NCI-H524 treated with DMSO at 0.1 percent for 48 hours (cell line): ENCODE measurements around the gene HOXA11.

ENCODE experiments used
- DNase-seq: peaks from one replicate; lab custom pipeline; 2025; lab: John Stamatoyannopoulos, UW

The HOXA11 gene

DNA sequence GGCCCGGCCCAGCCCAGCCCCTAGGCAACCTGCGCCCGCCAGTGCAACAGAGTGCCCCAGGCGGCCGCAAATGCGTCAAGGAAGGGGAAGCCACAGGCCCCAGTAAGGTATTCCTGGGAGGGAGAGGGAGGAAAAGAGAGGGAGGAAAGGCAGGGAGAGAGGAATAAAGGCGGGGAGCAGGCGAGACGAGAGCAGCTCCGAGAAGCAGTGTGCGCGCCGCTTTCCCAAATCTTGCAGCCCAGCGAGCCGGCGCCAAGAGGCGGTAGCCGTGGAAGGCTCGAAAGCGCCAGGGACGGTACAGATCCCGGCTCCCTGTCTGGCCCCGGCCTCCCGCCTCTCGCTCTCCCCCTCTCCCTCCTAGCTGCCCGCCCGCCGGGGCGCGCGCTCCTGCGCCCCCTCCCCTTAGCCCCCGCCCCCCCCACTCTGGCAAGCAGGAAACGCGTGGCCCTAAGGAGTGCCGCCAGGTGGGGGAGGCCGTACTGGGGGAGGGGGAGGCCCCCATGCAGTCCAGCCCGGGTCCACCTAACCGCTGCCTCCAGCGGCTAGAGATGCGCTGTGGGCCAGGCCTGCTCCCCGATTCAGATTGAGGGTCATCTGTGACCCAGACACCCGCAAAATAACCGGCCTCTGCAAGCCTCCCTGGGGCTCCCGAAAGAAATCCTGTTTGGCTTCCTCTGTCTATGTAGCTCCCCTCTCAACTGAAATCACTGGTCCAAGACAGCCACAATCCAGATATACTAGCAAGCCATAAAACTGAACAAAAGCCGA lies 15.2 kb downstream of the HOXA11 start:
- DNase-seq: no peak

DNA sequence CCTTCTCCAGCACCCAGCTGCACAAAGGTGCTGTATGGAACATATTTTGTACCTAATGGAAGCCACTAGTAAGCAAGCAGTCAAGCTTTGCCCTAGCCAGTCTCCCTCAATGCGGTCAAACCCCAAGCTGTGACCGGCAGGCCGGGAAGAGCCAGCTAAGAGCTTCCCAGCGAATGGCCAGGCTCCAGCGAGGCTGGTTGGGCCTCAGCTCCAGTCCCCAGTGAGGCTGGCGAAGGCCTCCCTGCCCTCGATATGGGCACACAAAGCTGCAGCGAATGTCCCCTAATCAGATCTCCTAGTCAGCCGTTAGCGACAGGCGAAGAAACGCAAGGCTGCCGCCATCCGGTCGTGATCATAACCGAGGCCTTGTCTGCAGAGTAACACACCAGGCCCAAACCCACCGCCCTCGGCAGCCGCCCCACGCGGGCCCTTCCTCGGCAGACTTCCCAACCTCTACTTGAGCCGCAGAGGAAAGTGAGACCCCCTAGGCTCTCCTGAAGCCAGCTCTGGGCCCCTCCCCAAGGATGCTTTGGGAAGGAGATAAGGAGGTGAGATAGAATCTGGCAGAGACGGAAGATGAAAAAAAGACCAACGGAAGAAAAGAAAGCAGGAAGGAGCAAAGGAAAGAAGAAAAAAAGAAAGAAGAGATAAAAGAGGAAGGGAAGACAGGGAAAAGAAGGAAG lies 16.6 kb downstream of the HOXA11 start:
- DNase-seq: peak; percentile 27

- DNase-seq: no peak
These were observed 17.1 kb downstream of the HOXA11 start for GRCh38 chr7:27167916-27168264.

- no peak for DNase-seq
These were observed 18.2 kb downstream of the HOXA11 start for GRCh38 chr7:27166531-27167505.

DNA sequence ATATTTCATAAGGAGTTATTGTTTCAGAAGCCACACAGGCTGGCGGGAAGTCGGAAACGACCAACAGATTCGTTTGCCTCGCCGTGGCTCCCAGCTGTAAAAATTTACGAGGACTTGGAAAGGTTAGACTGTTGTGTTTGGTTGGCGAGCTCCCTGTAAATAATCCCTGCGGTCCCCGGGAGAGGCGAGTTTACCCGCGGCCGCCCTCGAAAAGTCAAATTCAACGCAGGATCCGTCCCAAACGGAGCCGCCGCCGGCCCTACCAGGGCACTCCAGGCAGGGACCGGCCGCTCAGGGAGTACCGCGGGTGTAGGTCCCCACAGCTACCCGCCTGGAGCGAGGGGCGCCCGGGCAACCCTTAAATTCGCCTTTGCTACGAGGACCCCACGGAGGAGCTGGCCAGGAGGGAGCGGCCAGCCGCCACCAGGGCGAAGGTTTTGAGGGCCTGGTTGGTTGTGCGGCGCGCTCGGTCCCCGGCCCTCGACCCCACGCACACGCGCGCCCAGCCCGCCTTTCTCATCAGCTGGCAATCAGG lies 19.0 kb downstream of the HOXA11 start:
- DNase-seq: no peak

GRCh38 chr7:27165089-27165995 lies 19.7 kb downstream of the HOXA11 start, which contains the start of gene HOXA9:
TSS of gene HOXA9 (minus strand) at chr7:27165537. CDS start at chr7:27165457, 80 bp downstream.
- no peak for DNase-seq

- no peak for DNase-seq
These were observed 20.5 kb downstream of the HOXA11 start for GRCh38 chr7:27164367-27165088.

- no peak for DNase-seq
These were observed 21.0 kb downstream of the HOXA11 start for GRCh38 chr7:27164045-27164366.

DNA sequence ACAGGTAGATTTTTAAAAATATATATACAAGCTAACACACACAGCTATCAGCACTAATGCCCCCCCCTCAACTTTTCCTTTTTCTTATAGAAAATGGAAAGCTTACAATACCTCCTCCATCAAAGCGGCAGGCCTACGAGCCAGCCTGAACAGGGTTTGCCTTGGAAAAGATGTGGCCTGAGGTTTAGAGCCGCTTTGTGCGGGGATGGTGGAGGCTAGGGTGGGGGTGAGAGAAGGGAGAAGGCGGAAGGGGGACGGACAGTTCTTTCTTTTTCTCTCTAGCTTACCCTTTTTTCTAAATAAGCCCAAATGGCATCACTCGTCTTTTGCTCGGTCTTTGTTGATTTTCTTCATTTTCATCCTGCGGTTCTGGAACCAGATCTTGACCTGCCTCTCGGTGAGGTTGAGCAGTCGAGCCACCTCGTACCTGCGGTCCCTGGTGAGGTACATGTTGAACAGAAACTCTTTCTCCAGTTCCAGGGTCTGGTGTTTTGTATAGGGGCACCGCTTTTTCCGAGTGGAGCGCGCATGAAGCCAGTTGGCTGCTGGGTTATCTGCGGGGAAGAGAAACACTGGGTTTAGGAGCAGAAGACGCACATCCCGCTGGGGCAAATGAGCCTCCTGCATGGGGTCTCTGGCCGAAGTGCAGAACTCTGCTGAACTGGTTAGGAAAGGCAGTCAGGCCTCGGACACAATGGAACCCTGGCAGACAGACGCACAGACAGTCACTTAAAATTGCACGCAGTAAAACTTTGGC lies 21.6 kb downstream of the HOXA11 start:
- DNase-seq: no peak

DNA sequence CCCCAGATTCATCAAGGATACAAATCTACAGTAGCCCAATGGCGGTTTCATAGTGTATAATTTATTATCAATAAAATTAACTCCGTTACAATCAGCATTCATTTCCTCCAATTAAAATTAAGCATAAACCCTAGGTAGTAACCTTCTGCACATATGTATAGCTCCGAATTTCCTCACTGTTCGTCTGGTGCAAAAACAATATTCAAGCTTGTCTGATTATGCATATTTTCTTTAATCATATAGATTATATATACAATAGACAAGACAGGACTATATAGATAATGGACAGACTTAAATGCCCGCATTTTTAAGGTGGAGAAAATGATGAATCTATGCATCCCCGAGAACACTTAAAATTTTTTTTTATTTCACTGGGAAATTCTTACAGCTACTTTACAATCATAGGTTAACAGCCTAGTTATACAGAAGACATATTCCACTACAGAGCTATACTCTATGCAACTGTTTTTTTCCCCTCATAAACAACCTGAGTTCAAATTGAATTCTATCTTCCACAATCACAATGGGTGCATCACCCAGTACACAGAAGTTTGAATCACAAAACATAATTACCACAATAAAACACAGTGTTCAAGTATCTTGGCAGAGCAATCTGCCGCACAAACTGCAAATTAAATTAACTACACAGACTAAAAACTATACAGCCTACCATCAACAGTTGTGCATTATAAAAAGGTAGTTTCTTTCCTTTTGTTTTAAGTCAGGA lies 22.3 kb downstream of the HOXA11 start:
- DNase-seq: no peak

- DNase-seq: no peak
These were observed 23.1 kb downstream of the HOXA11 start for GRCh38 chr7:27161721-27162560.

- DNase-seq: no peak
These were observed 23.8 kb downstream of the HOXA11 start for GRCh38 chr7:27161214-27161720.

DNA sequence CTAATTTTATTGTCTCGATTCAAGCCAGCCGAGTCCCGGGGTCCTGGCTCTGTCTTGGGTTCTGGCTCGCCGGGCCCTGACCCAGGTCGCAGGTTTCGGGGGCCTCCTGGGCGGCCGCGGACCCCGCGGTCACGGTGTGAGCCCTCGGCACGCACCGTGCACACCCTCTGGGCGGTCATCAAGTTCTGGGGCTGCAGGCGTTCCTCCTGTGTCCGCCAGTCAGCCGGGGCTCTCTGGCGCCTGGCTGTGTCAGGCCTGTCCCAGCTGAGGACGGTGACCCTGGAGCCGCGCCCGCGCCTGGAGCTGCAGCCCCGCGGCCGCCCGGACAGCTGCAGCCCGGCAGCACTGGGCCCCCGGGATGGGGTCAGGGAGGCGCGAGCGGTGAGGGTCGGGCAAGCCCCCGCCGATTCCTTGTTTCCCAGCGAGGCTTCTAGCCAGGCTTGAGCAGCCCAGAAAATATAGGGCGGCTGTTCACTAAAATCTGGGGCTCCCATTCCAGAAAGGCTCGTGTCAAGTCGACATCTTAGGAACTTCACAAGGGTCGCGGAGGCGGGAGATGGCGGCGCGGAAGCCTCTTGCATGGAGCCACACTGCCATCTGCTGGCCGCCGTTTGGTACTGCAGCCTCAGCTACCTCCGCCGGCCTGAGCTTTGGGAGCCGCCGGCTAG lies 24.4 kb downstream of the HOXA11 start:
- DNase-seq: no peak

DNA sequence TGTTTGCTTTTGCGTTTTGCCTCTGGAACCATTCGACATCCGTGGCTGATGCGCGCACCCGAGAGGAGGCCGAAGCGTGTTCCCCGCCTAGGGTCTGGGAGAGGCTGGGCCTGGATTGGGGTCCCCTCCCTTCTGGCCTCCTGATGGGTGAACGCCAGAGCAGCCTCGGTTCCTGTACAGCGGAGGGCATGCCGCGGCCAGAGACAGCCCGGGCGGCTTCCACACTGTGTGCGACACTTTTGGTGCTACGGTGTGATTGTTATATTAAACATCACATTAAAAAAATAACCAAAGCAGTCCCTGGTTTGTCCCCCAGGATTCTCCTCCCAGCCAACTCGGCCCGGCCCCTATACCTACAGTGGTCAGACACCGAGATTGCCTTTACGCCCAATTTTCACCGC lies 24.9 kb downstream of the HOXA11 start:
- no peak for DNase-seq

DNA sequence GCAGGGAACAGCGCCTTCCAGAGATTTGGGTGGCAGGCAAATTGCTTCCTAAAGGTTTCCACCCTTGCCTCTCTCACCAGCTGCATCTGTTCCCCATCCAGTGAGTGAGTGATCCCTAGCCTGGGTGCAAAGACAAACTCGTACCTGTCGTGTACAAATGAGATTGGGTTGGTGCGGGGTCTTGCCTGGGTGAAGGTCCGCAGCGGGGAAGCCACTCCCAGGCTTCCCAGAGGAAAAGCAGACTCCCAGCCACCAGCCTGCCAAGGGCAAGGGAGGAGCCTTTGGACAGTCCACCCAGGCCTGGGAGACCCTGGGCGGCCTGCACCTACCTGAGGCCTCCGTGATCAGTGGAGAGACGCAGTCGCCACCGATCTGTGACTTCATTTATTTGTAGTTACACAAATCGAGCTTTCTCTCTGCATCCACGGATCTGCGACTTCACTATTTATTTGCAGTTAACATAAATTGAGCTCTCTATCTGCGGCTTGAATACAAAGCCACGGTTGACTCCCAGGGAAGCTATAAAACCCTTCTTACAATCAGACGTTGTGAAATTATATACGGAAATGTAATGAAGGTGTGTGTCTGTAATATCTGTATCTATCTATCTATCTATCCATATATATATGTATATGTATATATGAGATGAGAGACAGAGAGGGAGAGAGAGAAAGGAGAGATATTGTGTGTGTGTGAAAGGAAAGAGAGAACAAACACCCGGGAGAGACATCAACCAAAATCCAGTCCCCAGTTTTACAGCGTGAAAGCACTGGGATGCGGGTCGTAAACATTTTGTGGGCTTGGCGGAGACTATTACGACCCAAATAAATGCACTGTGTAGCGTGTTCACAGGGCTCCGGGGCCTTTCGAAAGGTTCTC lies 25.5 kb downstream of the HOXA11 start:
- DNase-seq: no peak
